Lower lobe of right lung (tissue), 2 donors: ENCODE data around the gene SYT7. TPM values are rescaled to one million over a fixed set of nuclear protein-coding genes. Genes with fewer than 3 reads are reported as not detected.

Source experiments
- ATAC-seq, 2 donors: fragments of 200-7000 bp; cut with Tn5 transposase; one replicate each; pipeline ENCODE4 v1.9.1; 2020 to 2022; ENCODE audit warnings: mild to moderate bottlenecking in 2 of 2, moderate library complexity in 2 of 2
- DNase-seq: peaks from one replicate; pipeline ENCODE4 v3.0.0-alpha.2; 2020
- H3K27ac ChIP-seq: fragments of 200-600 bp; one replicate; pipeline ENCODE4 v1.8.0; 2022
- H3K27me3 ChIP-seq: fragments of 200-600 bp; one replicate; pipeline ENCODE4 v1.8.0; 2022; ENCODE audit warnings: low read depth
- H3K36me3 ChIP-seq: fragments of 200-600 bp; one replicate; pipeline ENCODE4 v1.8.0; 2022; ENCODE audit warnings: mild to moderate bottlenecking
- H3K4me1 ChIP-seq: fragments of 200-600 bp; one replicate; pipeline ENCODE4 v1.8.0; 2022
- H3K4me3 ChIP-seq: fragments of 200-600 bp; one replicate; pipeline ENCODE4 v1.8.0; 2022; ENCODE audit warnings: mild to moderate bottlenecking
- H3K9me3 ChIP-seq: fragments of 200-600 bp; one replicate; pipeline ENCODE4 v1.8.0; 2022
- CTCF ChIP-seq: fragments of 200-600 bp; IDR thresholded peaks from one replicate; pipeline ENCODE4 v1.8.0; 2022; ENCODE audit warnings: antibody characterized with exemption, mild to moderate bottlenecking
- intact Hi-C: fragments of 100-400 bp; cut with DNase I; formaldehyde crosslinking; loops from one replicate; pipeline ENCODE4 v1.11.0; 2022
- total RNA-seq: library from RNA; stranded (reverse); fragmentation: NEBNext Ultra II Directional; extraction: Animal tissue kit (Norgen Biotek cat#: 25700); gene quantifications from one replicate; pipeline ENCODE4 v1.2.1, GENCODE V29; 2021
- donor health status: DM: no; HTN: yes; CAD: no; lungs with severe emphysema.

The SYT7 gene
- total RNA-seq, 1 donor from 2014 or later = 3.8 TPM

- intact Hi-C loops = no loop called here
- no peak for ATAC-seq
- no peaks in the 10 kb centered on the region for H3K36me3 ChIP-seq
- no peaks in the 10 kb centered on the region for H3K9me3 ChIP-seq
- H3K4me1 ChIP-seq = no peaks in the 10 kb centered on the region
- no peak overlapping the region for H3K27ac ChIP-seq
- H3K4me3 ChIP-seq = no peak overlapping the region
- no peaks in the 10 kb centered on the region for H3K27me3 ChIP-seq
- DNase-seq = no peak
- TF ChIP-seq CTCF = no peak
These were observed 38.8 kb downstream of the SYT7 start for GRCh38 chr11:61542024-61542461.

- no peak overlapping the region for H3K27ac ChIP-seq
- no peaks in the 10 kb centered on the region for H3K4me1 ChIP-seq
- ATAC-seq (no peak), DNase-seq (no peak)
- no peaks in the 10 kb centered on the region for H3K36me3 ChIP-seq
- no peaks in the 10 kb centered on the region for H3K9me3 ChIP-seq
- H3K27me3 ChIP-seq = no peaks in the 10 kb centered on the region
- intact Hi-C loops = no loop called here
- TF ChIP-seq CTCF = no peak
- no peak overlapping the region for H3K4me3 ChIP-seq
These were observed 39.3 kb downstream of the SYT7 start for GRCh38 chr11:61541598-61541997.

GRCh38 chr11:61540528-61540927 lies 40.3 kb downstream of the SYT7 start:
- ATAC-seq (no peak), DNase-seq (no peak)
- no peak for TF ChIP-seq CTCF
- intact Hi-C loops = no loop called here
- no peaks in the 10 kb centered on the region for H3K4me1 ChIP-seq
- H3K27ac ChIP-seq = no peak overlapping the region
- H3K36me3 ChIP-seq = no peaks in the 10 kb centered on the region
- H3K9me3 ChIP-seq = no peaks in the 10 kb centered on the region
- no peaks in the 10 kb centered on the region for H3K27me3 ChIP-seq
- H3K4me3 ChIP-seq = no peak overlapping the region

- Histone ChIP-seq H3K27me3 (no peaks in the 10 kb centered on the region), H3K27ac (no peak overlapping the region), H3K36me3 (no peaks in the 10 kb centered on the region), H3K4me3 (no peak overlapping the region), H3K9me3 (no peaks in the 10 kb centered on the region), H3K4me1 (no peaks in the 10 kb centered on the region)
- ATAC-seq = no peak
- TF ChIP-seq CTCF = no peak
- DNase-seq = no peak
- intact Hi-C loops = no loop called here
These were observed 41.0 kb downstream of the SYT7 start for GRCh38 chr11:61539831-61540357.

- intact Hi-C loops = no loop called here
- ATAC-seq (no peak), DNase-seq (no peak)
- Histone ChIP-seq H3K27ac (no peak overlapping the region), H3K27me3 (no peaks in the 10 kb centered on the region), H3K9me3 (no peaks in the 10 kb centered on the region), H3K36me3 (no peaks in the 10 kb centered on the region), H3K4me1 (no peaks in the 10 kb centered on the region), H3K4me3 (no peak overlapping the region)
- no peak for TF ChIP-seq CTCF
These were observed 41.9 kb downstream of the SYT7 start for GRCh38 chr11:61539006-61539405.

- no peaks in the 10 kb centered on the region for H3K27me3 ChIP-seq
- no peak overlapping the region for H3K4me3 ChIP-seq
- no peaks in the 10 kb centered on the region for H3K36me3 ChIP-seq
- H3K27ac ChIP-seq = no peak overlapping the region
- ATAC-seq (no peak), DNase-seq (no peak)
- H3K4me1 ChIP-seq = no peaks in the 10 kb centered on the region
- no peaks in the 10 kb centered on the region for H3K9me3 ChIP-seq
- no peak for TF ChIP-seq CTCF
- intact Hi-C loops = no loop called here
These were observed 42.3 kb downstream of the SYT7 start for GRCh38 chr11:61538636-61538961.
